Mononuclear cell (primary cell): ENCODE data around the gene GATB. TPM values are rescaled to one million over a fixed set of nuclear protein-coding genes. Genes with fewer than 3 reads are reported as not detected.

Source experiments
- H3K27me3 ChIP-seq: 2 replicates; pipeline ENCODE4 v1.6.0; 2011; ENCODE audit warnings: low read length, control low read depth; ENCODE audit not compliant: insufficient read depth
- H3K4me1 ChIP-seq: 2 replicates; pipeline ENCODE4 v1.5.1; 2011; ENCODE audit warnings: mild to moderate bottlenecking, low read length, control low read depth; ENCODE audit not compliant: insufficient read depth
- H3K4me3 ChIP-seq: 2 replicates; pipeline ENCODE4 v1.5.1; 2011; ENCODE audit warnings: mild to moderate bottlenecking, low read length, moderate library complexity
- H3K9me3 ChIP-seq: 2 replicates; pipeline ENCODE4 v1.5.1; 2011; ENCODE audit warnings: low read depth, mild to moderate bottlenecking, control low read depth, low read length
- total RNA-seq: library from RNA; depleted of rRNA; stranded (reverse); fragments of >200 nt; gene quantifications from one replicate; pipeline ENCODE4 v1.2.3, GENCODE V29; 2012

The GATB gene
- total RNA-seq, 1 donor: 3.4 TPM

DNA sequence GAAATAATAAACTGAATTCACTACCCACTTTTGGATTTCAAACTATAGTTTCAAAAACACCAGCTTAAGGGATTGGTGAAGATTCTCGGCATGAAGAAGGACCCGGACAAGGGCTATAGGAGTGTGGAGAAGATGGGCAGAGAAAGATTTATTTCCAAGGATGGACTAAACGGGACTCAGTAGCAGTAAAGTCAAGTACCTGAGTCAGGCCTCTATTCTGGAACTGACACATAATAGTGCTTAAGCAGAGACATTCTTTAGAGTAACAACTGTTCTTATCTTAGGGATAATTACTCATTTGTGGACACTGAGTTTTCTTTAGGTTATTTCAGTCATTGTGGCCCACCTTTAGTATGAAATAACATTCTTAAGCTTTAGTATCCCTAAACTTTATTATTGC, 134.6 kb downstream of the GATB start:
- H3K27me3 ChIP-seq: peaks cover 11% of the 10 kb centered on the region
- H3K4me3 ChIP-seq: no peak overlapping the region
- H3K4me1 ChIP-seq: no peaks in the 10 kb centered on the region
- no peaks in the 10 kb centered on the region for H3K9me3 ChIP-seq

DNA sequence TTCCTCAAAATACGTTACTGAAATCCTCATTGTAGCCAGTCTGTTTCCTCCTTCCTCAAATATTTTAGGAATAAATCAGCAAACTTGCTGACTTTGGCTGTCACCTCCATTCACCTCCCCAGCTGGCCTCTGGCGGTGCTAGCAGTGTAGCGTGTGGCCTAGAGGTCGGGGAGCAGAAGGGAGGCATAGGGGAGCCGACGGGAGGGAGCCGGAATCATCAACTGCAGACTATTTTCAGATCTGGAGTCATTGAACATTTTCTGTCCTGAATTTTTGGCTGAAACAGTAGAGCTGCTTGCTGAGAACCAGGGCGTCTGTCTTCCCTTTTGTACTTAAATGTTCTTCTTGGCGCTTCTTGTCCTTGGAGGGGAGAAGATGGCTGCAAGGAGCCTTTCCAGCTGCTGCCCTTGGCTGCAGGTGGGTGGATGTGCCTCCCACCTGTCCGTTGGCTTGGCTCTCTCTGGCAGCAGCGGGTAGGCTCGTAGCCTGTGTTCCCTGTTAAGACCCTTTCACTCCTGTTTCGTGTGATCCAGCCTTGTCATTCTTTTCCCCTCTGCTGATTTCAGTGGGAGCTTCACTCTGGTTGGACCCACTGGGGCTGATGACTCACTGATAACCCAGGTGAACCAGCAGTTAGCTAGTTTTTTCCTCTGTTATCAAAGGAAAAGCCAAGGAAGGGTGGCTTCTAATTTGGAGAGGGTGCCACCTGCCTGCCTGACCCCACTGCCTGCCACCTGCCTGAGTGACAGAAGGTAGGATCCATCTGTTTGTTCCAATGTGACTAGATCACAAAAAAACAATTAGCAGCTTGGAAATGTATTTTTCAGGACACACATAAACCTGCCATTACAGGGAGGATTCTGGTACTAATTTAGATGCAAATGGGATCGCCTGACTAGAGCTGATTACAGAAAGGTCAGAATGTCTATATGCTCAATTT, 135.9 kb downstream of the GATB start:
- H3K4me1 ChIP-seq: no peaks in the 10 kb centered on the region
- H3K27me3 ChIP-seq: peaks cover 10% of the 10 kb centered on the region
- H3K9me3 ChIP-seq: no peaks in the 10 kb centered on the region
- H3K4me3 ChIP-seq: no peak overlapping the region
